Stomach (tissue), 9 donors: ENCODE data around the gene OLFM1. TPM values are rescaled to one million over a fixed set of nuclear protein-coding genes. Genes with fewer than 3 reads are reported as not detected.

Experiments
- DNase-seq, 2 donors: peaks; one replicate each; pipeline versions ENCODE4 v3.0.0 to v3.0.0-alpha.2; 2013 to 2019
- H3K27ac ChIP-seq, 5 donors: fragments of 200-600 bp in 4 of 5; sonication (generic) in 4 of 5; one replicate each; pipeline ENCODE4 v1.5.1; 2013 to 2019; ENCODE audit warnings: mild to moderate bottlenecking in 1 of 5, moderate library complexity in 1 of 5
- H3K27me3 ChIP-seq, 3 donors: fragments of 200-600 bp; sonication (generic); one replicate each; pipeline ENCODE4 v1.5.1; 2017 to 2019; ENCODE audit warnings: mixed run types in 1 of 3
- H3K36me3 ChIP-seq, 4 donors: fragments of 200-600 bp; sonication (generic); 1 replicate in 3 of 4; 2 replicates in 1 of 4; pipeline ENCODE4 v1.5.1; 2016 to 2019
- H3K4me1 ChIP-seq, 4 donors: fragments of 200-600 bp; sonication (generic); one replicate each; pipeline ENCODE4 v1.5.1; 2016 to 2019
- H3K4me3 ChIP-seq, 4 donors: fragments of 200-600 bp; sonication (generic) in 3 of 4; one replicate each; pipeline ENCODE4 v1.5.1; 2016 to 2019; ENCODE audit warnings: mild to moderate bottlenecking in 1 of 4
- H3K9me3 ChIP-seq, 4 donors: fragments of 200-600 bp; sonication (generic); one replicate each; pipeline ENCODE4 v1.5.1; 2016 to 2019
- EP300 ChIP-seq: sonication (generic); formaldehyde crosslinking; IDR thresholded peaks from one replicate; pipeline ENCODE4 v1.6.1; 2017; ENCODE audit warnings: antibody characterized with exemption
- POLR2A ChIP-seq, 4 donors: fragments of 450-650 bp; IDR thresholded peaks; one replicate each; pipeline ENCODE4 v1.6.1; 2016; ENCODE audit warnings: antibody characterized with exemption in 4 of 4, control low read depth in 2 of 4, mild to moderate bottlenecking in 1 of 4, moderate library complexity in 1 of 4
- POLR2AphosphoS5 ChIP-seq, 3 donors: sonication (generic); formaldehyde crosslinking; IDR thresholded peaks; one replicate each; pipeline ENCODE4 v1.6.1; 2016; ENCODE audit warnings: antibody characterized with exemption in 3 of 3
- WGBS, 5 donors: extraction: QIAGEN DNeasy Blood & Tissue Kit in 3 of 5; methylation state at CpG; one replicate each; pipeline versions ENCODE4 v1.1.5 to v1.1.7; 2013 to 2018; 5-methylcytosine and 5-hydroxymethylcytosine counted together
- intact Hi-C: fragments of 100-400 bp; cut with DNase I; formaldehyde crosslinking; loops from one replicate; pipeline ENCODE4 v1.15.1; 2023; ENCODE audit warnings: low total_unique reads
- polyA plus RNA-seq, 3 donors: library from polyadenylated mRNA; stranded (reverse); fragments of 200-250 nt; gene quantifications; one replicate each; pipeline ENCODE4 v1.2.3, GENCODE V29; 2013
- total RNA-seq, 5 donors: library from RNA; depleted of rRNA; stranded (reverse); fragments of >200 nt; gene quantifications; one replicate each; pipeline versions ENCODE4 v1.1.0 to v1.2.3, GENCODE V29; 2014 to 2016
- TF ChIP-seq, protein P1 (sequence below), 7 experiments: fragments of 450-650 bp in 4 of 7; fragments of 200-600 bp in 3 of 7; sonication (generic) in 3 of 7; IDR thresholded peaks; one replicate each; pipeline ENCODE4 v1.5.1; 2016 to 2019; ENCODE audit warnings: antibody characterized with exemption in 7 of 7, control low read depth in 2 of 7, mild to moderate bottlenecking in 1 of 7
- donor health status: healthy with polysubstance abuse.
- donor health status: Bipolar disorder and iron deficiency.
- donor health status: healthy.

The OLFM1 gene
- total and polyA plus RNA-seq, 8 donors, result 0.29 to 58.3 (median 10.5) TPM; not detected in 1

DNA sequence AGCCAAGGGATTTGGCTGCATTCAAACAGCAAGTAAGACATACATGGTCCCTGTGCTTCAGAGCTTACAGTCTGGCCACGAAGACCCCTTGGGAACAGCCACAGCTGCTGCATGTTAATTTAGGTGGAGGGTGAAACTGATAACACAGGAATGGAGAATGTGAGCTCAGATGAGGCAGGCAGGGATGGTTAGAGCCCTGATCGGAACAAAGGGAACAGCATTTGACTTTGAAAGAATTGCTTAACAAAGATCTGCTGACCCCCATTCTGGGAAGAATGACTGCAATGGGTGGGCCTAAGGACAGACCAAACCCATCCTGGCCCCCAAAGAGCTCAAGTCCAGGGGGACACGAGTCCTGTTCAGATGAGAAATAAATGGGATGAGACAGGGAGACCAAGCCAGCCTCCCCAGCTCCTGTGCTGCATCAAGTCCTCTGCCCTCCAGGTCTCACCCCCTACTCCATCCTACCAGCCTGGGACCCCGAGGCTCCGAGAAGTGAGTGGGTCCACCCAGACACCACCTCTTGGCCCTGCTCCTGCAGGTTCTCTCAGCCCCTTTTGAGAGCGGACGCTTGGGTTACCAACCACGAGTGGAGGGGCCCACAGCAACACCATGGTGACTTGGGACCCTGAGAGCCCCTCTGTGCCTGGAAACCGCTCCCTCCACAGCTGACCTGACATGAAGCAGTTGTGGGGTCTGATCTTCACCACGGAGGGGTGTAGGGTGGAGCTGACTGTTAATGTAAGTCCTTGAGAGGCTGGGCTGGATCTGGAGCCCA, 50.8 kb downstream of the OLFM1 start:
- H3K27me3 ChIP-seq, result peaks cover 0 to 69% (median 0%) of the 10 kb centered on the region in 3 donors
- H3K9me3 ChIP-seq, result peaks cover 0 to 7% (median 4%) of the 10 kb centered on the region in 4 donors
- no peaks in the 10 kb centered on the region for H3K36me3 ChIP-seq
- no peak overlapping the region for H3K4me3 ChIP-seq
- no peak for DNase-seq
- WGBS, 5 donors, result 77 to 87% (median 83%) methylated on average over 9 to 10 of the region's 10 CpGs
- no peak for TF ChIP-seq POLR2AphosphoS5 (IDR thresholded peaks at IDR 0.05)
- TF ChIP-seq POLR2A (IDR thresholded peaks at IDR 0.05), result no peak
- no peak for TF ChIP-seq EP300
- TF ChIP-seq, protein P1, sequence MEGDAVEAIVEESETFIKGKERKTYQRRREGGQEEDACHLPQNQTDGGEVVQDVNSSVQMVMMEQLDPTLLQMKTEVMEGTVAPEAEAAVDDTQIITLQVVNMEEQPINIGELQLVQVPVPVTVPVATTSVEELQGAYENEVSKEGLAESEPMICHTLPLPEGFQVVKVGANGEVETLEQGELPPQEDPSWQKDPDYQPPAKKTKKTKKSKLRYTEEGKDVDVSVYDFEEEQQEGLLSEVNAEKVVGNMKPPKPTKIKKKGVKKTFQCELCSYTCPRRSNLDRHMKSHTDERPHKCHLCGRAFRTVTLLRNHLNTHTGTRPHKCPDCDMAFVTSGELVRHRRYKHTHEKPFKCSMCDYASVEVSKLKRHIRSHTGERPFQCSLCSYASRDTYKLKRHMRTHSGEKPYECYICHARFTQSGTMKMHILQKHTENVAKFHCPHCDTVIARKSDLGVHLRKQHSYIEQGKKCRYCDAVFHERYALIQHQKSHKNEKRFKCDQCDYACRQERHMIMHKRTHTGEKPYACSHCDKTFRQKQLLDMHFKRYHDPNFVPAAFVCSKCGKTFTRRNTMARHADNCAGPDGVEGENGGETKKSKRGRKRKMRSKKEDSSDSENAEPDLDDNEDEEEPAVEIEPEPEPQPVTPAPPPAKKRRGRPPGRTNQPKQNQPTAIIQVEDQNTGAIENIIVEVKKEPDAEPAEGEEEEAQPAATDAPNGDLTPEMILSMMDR (IDR thresholded peaks at IDR 0.05), result no peak
- peaks cover 0 to 8% (median 2%) of the 10 kb centered on the region in 4 donors for H3K4me1 ChIP-seq
- no peak overlapping the region for H3K27ac ChIP-seq
- intact Hi-C loops, result no loop called here

DNA sequence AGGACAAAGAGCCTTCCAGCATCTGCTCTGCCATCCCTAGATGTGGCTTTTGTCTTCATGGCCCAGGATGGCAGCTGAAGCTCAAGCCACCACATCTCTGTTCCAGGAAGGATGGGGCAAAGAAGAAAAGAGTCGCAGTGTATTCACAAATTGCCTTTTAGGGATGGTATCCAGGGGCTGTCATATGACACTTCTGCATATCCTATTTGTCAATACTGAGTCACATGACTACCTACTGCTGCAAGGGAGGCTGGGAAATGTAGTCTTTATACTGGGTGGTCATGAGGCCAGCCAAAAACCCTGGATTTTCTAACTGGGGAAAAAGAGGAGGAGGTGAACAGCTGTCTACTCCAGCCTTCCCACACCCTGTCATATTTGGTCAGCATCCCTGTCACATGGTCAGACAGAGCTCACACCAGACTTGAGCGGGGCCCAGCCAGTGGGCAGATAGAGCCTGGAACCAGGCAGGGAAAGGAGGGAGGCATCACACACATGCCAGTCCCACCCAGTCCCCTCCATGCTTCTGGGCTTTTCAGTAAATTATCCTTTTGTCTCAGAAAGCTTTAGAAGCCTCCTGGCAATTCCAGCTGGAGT, 52.0 kb downstream of the OLFM1 start:
- Histone ChIP-seq H3K36me3 (no peaks in the 10 kb centered on the region), H3K4me3 (no peak overlapping the region), H3K4me1 (peaks cover 0 to 8% (median 2%) of the 10 kb centered on the region in 4 donors), H3K9me3 (peaks cover 0 to 7% (median 4%) of the 10 kb centered on the region in 4 donors), H3K27ac (no peak overlapping the region), H3K27me3 (peaks cover 0 to 68% (median 0%) of the 10 kb centered on the region in 3 donors)
- intact Hi-C loops, result no loop called here
- 70 to 95% (median 87%) methylated on average over 2 of the region's 2 CpGs for WGBS, 5 donors
- no peak for DNase-seq
- no peak for TF ChIP-seq EP300
- no peak for TF ChIP-seq POLR2AphosphoS5 (IDR thresholded peaks at IDR 0.05)
- TF ChIP-seq, protein P1 (IDR thresholded peaks at IDR 0.05), result no peak
- no peak for TF ChIP-seq POLR2A (IDR thresholded peaks at IDR 0.05)

DNA sequence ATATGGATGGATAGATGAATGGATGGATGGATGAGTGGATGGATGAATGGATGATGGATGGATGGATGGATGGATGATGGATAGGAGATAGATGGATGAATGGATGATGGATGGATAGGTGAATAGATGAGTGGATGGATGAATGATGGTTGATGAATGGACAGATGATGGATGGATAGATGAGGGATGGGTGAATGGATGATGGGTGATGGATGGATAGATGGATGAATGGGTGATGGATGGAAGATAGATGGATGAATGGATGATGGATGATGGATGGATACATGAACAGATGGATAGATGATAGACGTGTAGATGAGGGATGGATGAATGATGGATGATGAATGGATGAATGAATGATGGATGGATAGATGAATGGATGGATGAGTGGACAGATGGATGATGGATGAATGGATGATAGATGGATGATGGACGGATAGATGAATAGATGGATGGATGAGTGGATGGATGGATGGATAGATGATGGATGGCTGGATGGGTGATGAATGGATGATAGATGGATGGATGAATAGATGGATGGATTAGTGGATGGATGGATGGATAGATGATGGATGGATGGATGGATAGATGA, 53.8 kb downstream of the OLFM1 start:
- TF ChIP-seq, protein P1 (IDR thresholded peaks at IDR 0.05), result no peak
- TF ChIP-seq EP300, result no peak
- TF ChIP-seq POLR2A (IDR thresholded peaks at IDR 0.05), result no peak
- no peak for TF ChIP-seq POLR2AphosphoS5 (IDR thresholded peaks at IDR 0.05)
- no peak overlapping the region for H3K4me3 ChIP-seq
- no peaks in the 10 kb centered on the region for H3K36me3 ChIP-seq
- H3K27me3 ChIP-seq, result peaks cover 0 to 67% (median 0%) of the 10 kb centered on the region in 3 donors
- H3K9me3 ChIP-seq, result peaks cover 0 to 7% (median 4%) of the 10 kb centered on the region in 4 donors
- no peak for DNase-seq
- no peak overlapping the region for H3K27ac ChIP-seq
- intact Hi-C loops, result no loop called here
- peaks cover 0 to 8% (median 4%) of the 10 kb centered on the region in 4 donors for H3K4me1 ChIP-seq
- WGBS, 5 donors, result 85 to 93% (median 93%) methylated on average over 2 of the region's 2 CpGs

DNA sequence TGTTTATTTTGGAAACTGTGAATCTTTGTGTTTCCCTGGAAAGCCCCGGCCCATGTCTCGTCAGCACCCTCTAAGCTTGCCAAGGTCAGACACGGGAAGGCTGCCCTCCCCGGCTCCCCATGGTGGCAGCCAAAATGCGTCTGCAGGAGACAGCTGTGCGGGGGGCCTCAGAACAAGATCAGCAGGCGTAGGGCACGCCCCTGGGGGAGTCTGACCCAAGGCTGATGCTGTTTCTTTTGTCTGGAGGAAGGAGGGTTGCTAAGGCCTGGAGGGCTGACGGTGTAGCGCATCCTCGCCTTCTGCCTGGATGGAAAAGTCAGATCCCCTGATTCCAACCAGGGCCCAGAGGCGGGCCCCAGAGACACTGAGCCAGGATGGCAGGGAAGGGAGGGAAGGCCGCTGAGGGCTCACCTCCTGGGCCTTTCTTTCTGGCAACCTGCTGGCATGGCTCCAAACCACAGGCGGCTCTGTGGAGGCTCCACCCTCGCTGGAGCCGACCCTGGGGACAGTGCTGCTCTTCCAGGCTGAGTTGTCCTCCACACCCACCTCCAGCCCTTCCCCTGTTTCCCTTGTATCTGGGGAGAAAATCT, 57.2 kb downstream of the OLFM1 start:
- Histone ChIP-seq H3K9me3 (peaks cover 0 to under 1% (median 0%) of the 10 kb centered on the region in 4 donors), H3K4me3 (no peak overlapping the region), H3K27ac (no peak overlapping the region), H3K36me3 (no peaks in the 10 kb centered on the region), H3K27me3 (peaks cover 0 to 65% (median 11%) of the 10 kb centered on the region in 3 donors), H3K4me1 (peaks cover 0 to 8% (median 0%) of the 10 kb centered on the region in 4 donors)
- TF ChIP-seq POLR2AphosphoS5 (IDR thresholded peaks at IDR 0.05) (no peak), EP300 (no peak), POLR2A (IDR thresholded peaks at IDR 0.05) (no peak)
- TF ChIP-seq, protein P1 (IDR thresholded peaks at IDR 0.05), result no peak
- peak in 1 of 2 donors; percentile 35 for DNase-seq
- intact Hi-C loops, result no loop called here
- WGBS, 5 donors, result 27 to 34% (median 33%) methylated on average over 8 to 16 of the region's 16 CpGs
